Lung (tissue), 12 donors: ENCODE measurements around the gene GNAI2. TPM values are rescaled to one million over a fixed set of nuclear protein-coding genes. Genes with fewer than 3 reads are reported as not detected.

ENCODE experiments used
- ATAC-seq: fragments of 200-7000 bp; cut with Tn5 transposase; one replicate; pipeline ENCODE4 v1.9.1; 2020; ENCODE audit warnings: moderate number of reproducible peaks; ENCODE audit not compliant: insufficient read depth, low FRiP score
- DNase-seq, 3 donors: peaks; one replicate each; pipeline ENCODE4 v3.0.0-alpha.2; 2013 to 2017
- H3K27ac ChIP-seq, 2 donors: one replicate each; pipeline ENCODE4 v1.5.1; 2013; ENCODE audit warnings: mild to moderate bottlenecking in 2 of 2, moderate library complexity in 2 of 2, control low read depth in 1 of 2, inconsistent platforms in 1 of 2, low read depth in 1 of 2, low read length in 1 of 2
- H3K27me3 ChIP-seq, 3 donors: one replicate each; pipeline ENCODE4 v1.5.1; 2013; ENCODE audit warnings: low read length in 2 of 3; ENCODE audit not compliant: control insufficient read depth in 3 of 3, insufficient read depth in 3 of 3
- H3K36me3 ChIP-seq, 4 donors: one replicate each; pipeline ENCODE4 v1.5.1; 2013; ENCODE audit warnings: low read length in 4 of 4, mild to moderate bottlenecking in 1 of 4, moderate library complexity in 1 of 4; ENCODE audit not compliant: control insufficient read depth in 4 of 4, insufficient read depth in 4 of 4
- H3K4me1 ChIP-seq, 5 donors: one replicate each; pipeline ENCODE4 v1.5.1; 2013; ENCODE audit warnings: low read length in 5 of 5, mild to moderate bottlenecking in 2 of 5, moderate library complexity in 1 of 5; ENCODE audit not compliant: control insufficient read depth in 5 of 5, insufficient read depth in 5 of 5
- H3K4me3 ChIP-seq: one replicate; pipeline ENCODE4 v1.5.1; 2013; ENCODE audit warnings: mild to moderate bottlenecking, control low read depth, moderate library complexity
- H3K9ac ChIP-seq, 2 donors: one replicate each; pipeline ENCODE4 v1.5.1; 2013; ENCODE audit warnings: low read length in 2 of 2, control low read depth in 1 of 2; ENCODE audit not compliant: insufficient read depth in 1 of 2
- H3K9me3 ChIP-seq, 4 donors: one replicate each; pipeline ENCODE4 v1.5.1; 2013; ENCODE audit warnings: low read length in 3 of 4, mild to moderate bottlenecking in 1 of 4, moderate library complexity in 1 of 4; ENCODE audit not compliant: control insufficient read depth in 4 of 4, insufficient read depth in 3 of 4
- WGBS, 2 donors: extraction: QIAGEN DNeasy Blood & Tissue Kit; methylation state at CpG; one replicate each; pipeline ENCODE4 v1.1.7; 2013; 5-methylcytosine and 5-hydroxymethylcytosine counted together
- polyA plus RNA-seq, 2 donors: library from polyadenylated mRNA; stranded (reverse); fragments of 200-250 nt; gene quantifications; one replicate each; pipeline ENCODE4 v1.2.1, GENCODE V29; 2013
- total RNA-seq, 2 donors: library from RNA; depleted of rRNA in 1 of 2; stranded (reverse); fragments of >200 nt in 1 of 2; gene quantifications; one replicate each; pipeline ENCODE4 v1.2.1, GENCODE V29; 2014 to 2021
- TF ChIP-seq, protein P1 (sequence below): IDR thresholded peaks from 2 replicates; pipeline ENCODE4 v1.5.1; 2012; ENCODE audit warnings: mild to moderate bottlenecking; ENCODE audit errors: control extremely low read depth, extremely low read depth
- donor health status: control.
- donor health status: control.
- donor health status: Bipolar disorder and iron deficiency.
- donor health status: healthy.
- donor health status: DM: yes; HTN: yes; CAD: no.

The GNAI2 gene
- total and polyA plus RNA-seq, 4 donors = 217 to 364 (median 278) TPM

DNA sequence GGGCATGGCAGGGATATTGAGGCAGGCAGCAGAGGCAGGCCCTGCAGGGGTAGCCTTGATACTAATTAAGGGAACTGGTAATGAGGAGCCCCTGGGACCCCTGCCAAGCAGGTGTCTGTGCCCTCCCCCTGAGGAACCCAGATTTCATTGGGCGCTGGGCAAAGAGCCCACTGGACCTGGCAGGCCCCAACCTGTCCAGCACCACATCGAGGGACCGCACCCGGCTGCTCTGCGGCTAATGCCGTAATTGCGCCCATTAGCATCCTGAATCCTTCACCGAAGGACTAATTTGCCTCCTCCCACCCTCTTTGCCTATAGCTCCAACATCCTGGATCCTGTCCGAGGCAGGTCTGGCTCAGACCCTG is 19.2 kb downstream of the GNAI2 start:
- peaks cover 0 to 4% (median 0%) of the 10 kb centered on the region in 4 donors for H3K9me3 ChIP-seq
- TF ChIP-seq, protein P1, sequence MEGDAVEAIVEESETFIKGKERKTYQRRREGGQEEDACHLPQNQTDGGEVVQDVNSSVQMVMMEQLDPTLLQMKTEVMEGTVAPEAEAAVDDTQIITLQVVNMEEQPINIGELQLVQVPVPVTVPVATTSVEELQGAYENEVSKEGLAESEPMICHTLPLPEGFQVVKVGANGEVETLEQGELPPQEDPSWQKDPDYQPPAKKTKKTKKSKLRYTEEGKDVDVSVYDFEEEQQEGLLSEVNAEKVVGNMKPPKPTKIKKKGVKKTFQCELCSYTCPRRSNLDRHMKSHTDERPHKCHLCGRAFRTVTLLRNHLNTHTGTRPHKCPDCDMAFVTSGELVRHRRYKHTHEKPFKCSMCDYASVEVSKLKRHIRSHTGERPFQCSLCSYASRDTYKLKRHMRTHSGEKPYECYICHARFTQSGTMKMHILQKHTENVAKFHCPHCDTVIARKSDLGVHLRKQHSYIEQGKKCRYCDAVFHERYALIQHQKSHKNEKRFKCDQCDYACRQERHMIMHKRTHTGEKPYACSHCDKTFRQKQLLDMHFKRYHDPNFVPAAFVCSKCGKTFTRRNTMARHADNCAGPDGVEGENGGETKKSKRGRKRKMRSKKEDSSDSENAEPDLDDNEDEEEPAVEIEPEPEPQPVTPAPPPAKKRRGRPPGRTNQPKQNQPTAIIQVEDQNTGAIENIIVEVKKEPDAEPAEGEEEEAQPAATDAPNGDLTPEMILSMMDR = no peak
- H3K27ac ChIP-seq = peak overlapping the region; percentile 80 to 93
- peaks cover 19 to 72% (median 38%) of the 10 kb centered on the region in 4 donors for H3K36me3 ChIP-seq
- no peak overlapping the region for H3K4me3 ChIP-seq
- peaks cover 0 to 43% (median 0%) of the 10 kb centered on the region in 5 donors for H3K4me1 ChIP-seq
- 74 to 90% methylated on average over 9 of the region's 9 CpGs for WGBS, 2 donors
- DNase-seq (no peak), ATAC-seq (no peak)
- no peak overlapping the region for H3K9ac ChIP-seq
- no peaks in the 10 kb centered on the region for H3K27me3 ChIP-seq

DNA sequence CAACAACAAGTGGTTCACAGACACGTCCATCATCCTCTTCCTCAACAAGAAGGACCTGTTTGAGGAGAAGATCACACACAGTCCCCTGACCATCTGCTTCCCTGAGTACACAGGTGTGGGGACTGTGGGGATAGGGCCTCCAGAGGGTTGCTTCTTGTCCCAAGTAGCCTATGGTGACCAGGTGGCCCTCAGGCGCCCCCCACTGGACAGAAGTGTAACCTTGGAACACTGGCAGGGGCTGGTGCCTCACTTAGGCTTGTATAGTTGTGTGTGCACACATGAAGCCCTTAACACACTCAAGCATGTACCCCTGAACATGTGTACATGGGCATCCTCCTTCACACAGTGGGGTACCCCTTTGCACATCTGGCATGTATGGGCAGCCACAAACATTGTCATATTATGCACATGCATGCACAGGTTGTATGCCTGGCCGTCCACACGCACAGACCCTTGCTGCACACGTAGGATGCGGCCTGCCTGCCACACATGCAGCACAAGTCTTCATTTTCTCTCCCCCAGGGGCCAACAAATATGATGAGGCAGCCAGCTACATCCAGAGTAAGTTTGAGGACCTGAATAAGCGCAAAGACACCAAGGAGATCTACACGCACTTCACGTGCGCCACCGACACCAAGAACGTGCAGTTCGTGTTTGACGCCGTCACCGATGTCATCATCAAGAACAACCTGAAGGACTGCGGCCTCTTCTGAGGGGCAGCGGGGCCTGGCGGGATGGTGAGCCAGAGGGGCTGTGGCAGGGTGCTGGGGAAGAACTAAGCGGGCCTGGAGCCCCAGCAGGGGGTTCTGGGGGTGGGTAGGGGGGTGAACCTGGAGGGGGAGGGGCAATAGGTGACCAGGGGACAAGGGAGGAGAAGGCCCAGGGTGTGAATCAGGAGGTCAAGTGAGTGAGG is 21.2 kb downstream of the GNAI2 start:
- Histone ChIP-seq H3K4me1 (peaks cover 0 to 34% (median 9%) of the 10 kb centered on the region in 5 donors), H3K27me3 (no peaks in the 10 kb centered on the region), H3K9me3 (peaks cover 0 to 4% (median 0%) of the 10 kb centered on the region in 4 donors), H3K9ac (no peak overlapping the region), H3K27ac (peak overlapping the region in 1 of 2 donors; percentile 82), H3K36me3 (peaks cover 19 to 59% (median 34%) of the 10 kb centered on the region in 4 donors), H3K4me3 (no peak overlapping the region)
- 87 to 93% methylated on average over 20 of the region's 20 CpGs for WGBS, 2 donors
- no peak for ATAC-seq
- DNase-seq = no peak
- TF ChIP-seq, protein P1 = no peak

DNA sequence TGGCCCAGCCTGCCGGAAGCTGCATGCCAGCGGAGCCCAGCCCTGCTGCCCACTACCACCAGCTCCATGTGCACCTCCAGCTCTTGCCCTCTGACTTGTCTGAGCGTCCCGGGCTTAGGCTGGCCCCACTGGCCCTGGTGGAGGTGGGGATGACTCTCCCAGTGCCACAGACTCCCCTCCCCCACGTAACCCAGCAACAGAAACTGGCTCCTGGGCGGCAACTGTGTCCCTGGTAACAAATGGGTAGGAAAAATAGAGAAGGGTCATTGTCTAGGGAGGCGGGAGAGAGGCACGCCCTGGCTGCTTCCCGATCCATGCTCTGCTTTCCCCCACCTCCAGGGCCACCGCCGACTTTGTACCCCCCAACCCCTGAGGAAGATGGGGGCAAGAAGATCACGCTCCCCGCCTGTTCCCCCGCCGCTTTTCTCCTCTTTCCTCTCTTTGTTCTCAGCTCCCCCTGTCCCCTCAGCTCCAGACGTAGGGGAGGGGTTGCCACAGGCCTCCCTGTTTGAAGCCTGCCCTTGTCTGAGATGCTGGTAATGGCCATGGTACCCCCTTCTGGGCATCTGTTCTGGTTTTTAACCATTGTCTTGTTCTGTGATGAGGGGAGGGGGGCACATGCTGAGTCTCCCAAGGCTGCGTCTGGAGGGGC is 22.2 kb downstream of the GNAI2 start:
- TF ChIP-seq, protein P1 = no peak
- no peak for DNase-seq
- H3K36me3 ChIP-seq = peaks cover 19 to 52% (median 31%) of the 10 kb centered on the region in 4 donors
- H3K27ac ChIP-seq = peak overlapping the region in 1 of 2 donors; percentile 78
- ATAC-seq = no peak
- peaks cover 0 to 4% (median 0%) of the 10 kb centered on the region in 4 donors for H3K9me3 ChIP-seq
- peaks cover 0 to 32% (median 9%) of the 10 kb centered on the region in 5 donors for H3K4me1 ChIP-seq
- H3K27me3 ChIP-seq = no peaks in the 10 kb centered on the region
- WGBS, 2 donors = 68 to 78% methylated on average over 17 of the region's 17 CpGs
- H3K9ac ChIP-seq = no peak overlapping the region
- H3K4me3 ChIP-seq = no peak overlapping the region
